SK-N-SH treated with all-trans-retinoic acid at 6 μM for 48 hours (cell line): ENCODE results near the gene IRGQ.
A peak's percentile ranks its signal among the peaks of the same experiment; 100 is the strongest.

Experiments used
- ATAC-seq: fragments of 200-7000 bp; cut with Tn5 transposase; 3 replicates; pipeline ENCODE4 v1.9.1; 2020; ENCODE audit warnings: mild to moderate bottlenecking, moderate library complexity
- ARNTL ChIP-seq: fragments of 450-650 bp; formaldehyde crosslinking; IDR thresholded peaks from 2 replicates; pipeline ENCODE4 v1.5.0; 2020; ENCODE audit warnings: low read depth, mild to moderate bottlenecking, moderate library complexity, borderline replicate concordance
- CSDC2 ChIP-seq: fragments of 250-450 bp; sonication (Bioruptor Pico); IDR thresholded peaks from 2 replicates; pipeline ENCODE4 v1.5.0; 2020; ENCODE audit warnings: mild to moderate bottlenecking, moderate library complexity
- ESRRG ChIP-seq: fragments of 250-450 bp; sonication (Bioruptor Pico); IDR thresholded peaks from 2 replicates; pipeline ENCODE4 v1.6.1; 2021; ENCODE audit warnings: mild to moderate bottlenecking
- GLIS3 ChIP-seq: fragments of 250-450 bp; sonication (Bioruptor Pico); IDR thresholded peaks from 2 replicates; pipeline ENCODE4 v1.5.0; 2020; ENCODE audit warnings: mild to moderate bottlenecking, moderate library complexity
- ISL1 ChIP-seq: fragments of 250-450 bp; sonication (Bioruptor Pico); IDR thresholded peaks from 2 replicates; pipeline ENCODE4 v2.1.2; 2022; ENCODE audit warnings: mild to moderate bottlenecking, moderate library complexity
- RARB ChIP-seq: fragments of 250-450 bp; sonication (Bioruptor Pico); IDR thresholded peaks from 2 replicates; pipeline ENCODE4 v1.8.0; 2021; ENCODE audit warnings: mild to moderate bottlenecking, moderate library complexity
- SNAI2 ChIP-seq: fragments of 250-450 bp; sonication (Bioruptor Pico); IDR thresholded peaks from 2 replicates; pipeline ENCODE4 v1.5.0; 2020; ENCODE audit warnings: mild to moderate bottlenecking, moderate library complexity
- TCF4 ChIP-seq: fragments of 250-450 bp; sonication (Bioruptor Pico); IDR thresholded peaks from 2 replicates; pipeline ENCODE4 v1.8.0; 2021; ENCODE audit warnings: mild to moderate bottlenecking, moderate library complexity, borderline replicate concordance
- TOX ChIP-seq: fragments of 250-450 bp; sonication (Bioruptor Pico); IDR thresholded peaks from 2 replicates; pipeline ENCODE4 v1.8.0; 2021; ENCODE audit warnings: mild to moderate bottlenecking, moderate library complexity, borderline replicate concordance
- ZC3H10 ChIP-seq: fragments of 250-450 bp; sonication (Bioruptor Pico); IDR thresholded peaks from 2 replicates; pipeline ENCODE4 v1.5.1; 2021; ENCODE audit warnings: mild to moderate bottlenecking, moderate library complexity
- ZFP3 ChIP-seq: fragments of 250-450 bp; sonication (Bioruptor Pico); IDR thresholded peaks from 2 replicates; pipeline ENCODE4 v1.5.0; 2020; ENCODE audit warnings: mild to moderate bottlenecking, moderate library complexity
- ZFP30 ChIP-seq: fragments of 450-650 bp; formaldehyde crosslinking; IDR thresholded peaks from 2 replicates; pipeline ENCODE4 v1.5.0; 2022; ENCODE audit warnings: mild to moderate bottlenecking, moderate library complexity
- ZNF565 ChIP-seq: fragments of 450-650 bp; formaldehyde crosslinking; conservative IDR thresholded peaks from 2 replicates; pipeline ENCODE4 v1.5.0; 2020; ENCODE audit warnings: low read depth, mild to moderate bottlenecking, moderate library complexity
- ZNF70 ChIP-seq: fragments of 450-650 bp; formaldehyde crosslinking; IDR thresholded peaks from 2 replicates; pipeline ENCODE4 v1.5.0; 2020; ENCODE audit warnings: mild to moderate bottlenecking, moderate library complexity
- ZNF8 ChIP-seq: fragments of 450-650 bp; formaldehyde crosslinking; IDR thresholded peaks from 2 replicates; pipeline ENCODE4 v1.5.0; 2020; ENCODE audit warnings: mild to moderate bottlenecking, moderate library complexity
- TF ChIP-seq, protein P1 (sequence below): fragments of 250-450 bp; sonication (Bioruptor Pico); IDR thresholded peaks from 2 replicates; pipeline ENCODE4 v1.5.0; 2020; ENCODE audit warnings: mild to moderate bottlenecking, moderate library complexity
- TF ChIP-seq, protein P2 (sequence below): fragments of 250-450 bp; sonication (Bioruptor Pico); IDR thresholded peaks from 2 replicates; pipeline ENCODE4 v1.5.1; 2020; ENCODE audit warnings: low read depth, mild to moderate bottlenecking, moderate library complexity
- TF ChIP-seq, protein P3 (sequence below): fragments of 250-450 bp; sonication (Bioruptor Pico); IDR thresholded peaks from 2 replicates; pipeline ENCODE4 v1.8.0; 2020; ENCODE audit warnings: mild to moderate bottlenecking, moderate library complexity, borderline replicate concordance
- TF ChIP-seq, protein P4 (sequence below): fragments of 250-450 bp; sonication (Bioruptor Pico); IDR thresholded peaks from 2 replicates; pipeline ENCODE4 v1.8.0; 2021; ENCODE audit warnings: low read depth, mild to moderate bottlenecking, moderate library complexity, borderline replicate concordance

The IRGQ gene

DNA sequence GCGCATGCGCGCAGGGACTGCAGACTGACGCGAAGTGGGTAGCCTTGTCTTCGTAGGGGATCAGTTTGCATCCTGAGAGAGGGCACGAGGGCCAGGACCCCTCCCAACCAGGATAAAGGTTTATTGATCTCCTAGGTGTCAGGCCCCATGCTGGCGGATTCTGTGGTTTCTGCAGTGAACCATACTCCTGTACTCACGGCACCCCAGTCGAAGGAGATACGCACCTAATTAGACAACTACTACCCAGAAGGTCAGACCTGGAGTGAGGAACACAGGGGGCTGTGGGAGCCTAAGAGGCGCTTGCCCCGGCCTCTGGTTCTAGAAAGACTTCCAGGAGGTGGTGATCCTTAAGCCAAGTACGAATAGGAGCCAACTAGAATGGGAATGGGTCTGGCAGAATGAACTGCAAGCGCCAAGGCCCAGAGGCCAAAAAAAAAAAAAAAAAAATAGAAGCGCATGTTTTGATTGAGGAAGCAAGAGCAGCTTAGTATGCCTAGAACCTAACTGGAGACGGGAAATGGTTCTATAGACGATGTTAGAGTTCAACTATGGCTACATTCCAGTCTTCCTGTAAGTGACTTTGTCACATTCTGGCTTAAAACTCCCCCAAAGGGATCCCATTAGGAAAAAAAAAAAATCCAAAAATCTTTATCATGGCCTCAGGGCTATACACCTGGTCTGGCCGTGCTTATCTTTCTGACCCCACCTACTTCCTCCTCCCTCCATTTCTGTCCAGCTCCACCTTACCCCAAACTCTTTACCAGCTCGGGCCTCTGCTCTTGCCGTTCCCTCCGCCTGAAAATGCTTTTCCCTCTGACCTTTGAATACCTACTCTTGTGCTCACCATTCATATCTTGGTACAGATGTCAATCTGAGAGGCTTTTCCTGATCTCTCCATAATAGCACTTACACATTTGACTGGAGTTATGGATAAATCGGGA is 24.4 kb upstream of the IRGQ start:
- TF ChIP-seq ISL1 (no peak), ZFP3 (CRISPR knock-in tag) (0 out of 2 replicates have a peak, but pooled peaks have one; percentile 36)
- ATAC-seq: no peak

DNA sequence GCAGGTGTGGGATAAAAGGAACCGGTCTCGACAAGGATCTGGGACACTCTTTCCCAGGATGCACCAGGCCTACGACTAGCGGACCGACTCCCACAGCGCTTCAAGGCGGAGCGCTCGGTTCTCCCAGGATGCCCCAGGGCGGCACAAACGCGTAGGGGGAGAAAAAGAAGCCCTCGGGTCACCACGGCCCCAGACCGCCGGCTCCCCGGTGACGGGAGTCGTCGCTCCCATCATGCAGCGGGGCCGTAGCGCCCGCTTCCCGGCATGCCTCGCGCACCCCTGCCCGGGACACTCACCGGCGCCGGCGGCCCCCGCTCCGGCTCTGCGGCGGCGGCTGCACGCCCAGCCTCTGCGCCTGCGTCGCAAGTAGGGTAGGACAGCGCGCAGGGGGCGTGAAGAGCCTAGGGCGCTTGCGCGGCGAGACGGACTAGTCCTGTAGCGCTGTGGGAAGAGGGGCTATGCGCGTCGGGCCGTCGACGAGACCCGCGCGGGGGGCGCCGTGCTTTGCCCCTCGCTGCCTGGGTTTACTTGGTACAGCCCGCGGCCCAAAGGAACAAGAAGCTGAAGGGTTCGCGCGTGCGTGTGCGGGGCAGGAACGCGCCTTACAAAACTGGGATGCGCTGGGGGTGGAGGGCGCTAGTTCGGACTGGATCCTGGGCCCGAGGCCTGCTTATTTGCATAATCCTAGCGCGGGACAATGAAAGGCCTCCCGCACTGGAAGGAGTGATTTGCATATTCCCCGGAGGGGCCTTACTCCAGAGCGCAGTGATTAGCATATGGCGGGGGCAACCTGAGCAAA is 23.5 kb upstream of the IRGQ start, which contains the start of gene ZNF428:
Gene ZNF428, minus strand, starts transcription at position 368 of the 799 bp plus-strand sequence. CDS start 5,325 bp downstream, outside the sequence.
- peak; percentile 97 for ATAC-seq
- no peak for TF ChIP-seq SNAI2
- TF ChIP-seq, protein P1, sequence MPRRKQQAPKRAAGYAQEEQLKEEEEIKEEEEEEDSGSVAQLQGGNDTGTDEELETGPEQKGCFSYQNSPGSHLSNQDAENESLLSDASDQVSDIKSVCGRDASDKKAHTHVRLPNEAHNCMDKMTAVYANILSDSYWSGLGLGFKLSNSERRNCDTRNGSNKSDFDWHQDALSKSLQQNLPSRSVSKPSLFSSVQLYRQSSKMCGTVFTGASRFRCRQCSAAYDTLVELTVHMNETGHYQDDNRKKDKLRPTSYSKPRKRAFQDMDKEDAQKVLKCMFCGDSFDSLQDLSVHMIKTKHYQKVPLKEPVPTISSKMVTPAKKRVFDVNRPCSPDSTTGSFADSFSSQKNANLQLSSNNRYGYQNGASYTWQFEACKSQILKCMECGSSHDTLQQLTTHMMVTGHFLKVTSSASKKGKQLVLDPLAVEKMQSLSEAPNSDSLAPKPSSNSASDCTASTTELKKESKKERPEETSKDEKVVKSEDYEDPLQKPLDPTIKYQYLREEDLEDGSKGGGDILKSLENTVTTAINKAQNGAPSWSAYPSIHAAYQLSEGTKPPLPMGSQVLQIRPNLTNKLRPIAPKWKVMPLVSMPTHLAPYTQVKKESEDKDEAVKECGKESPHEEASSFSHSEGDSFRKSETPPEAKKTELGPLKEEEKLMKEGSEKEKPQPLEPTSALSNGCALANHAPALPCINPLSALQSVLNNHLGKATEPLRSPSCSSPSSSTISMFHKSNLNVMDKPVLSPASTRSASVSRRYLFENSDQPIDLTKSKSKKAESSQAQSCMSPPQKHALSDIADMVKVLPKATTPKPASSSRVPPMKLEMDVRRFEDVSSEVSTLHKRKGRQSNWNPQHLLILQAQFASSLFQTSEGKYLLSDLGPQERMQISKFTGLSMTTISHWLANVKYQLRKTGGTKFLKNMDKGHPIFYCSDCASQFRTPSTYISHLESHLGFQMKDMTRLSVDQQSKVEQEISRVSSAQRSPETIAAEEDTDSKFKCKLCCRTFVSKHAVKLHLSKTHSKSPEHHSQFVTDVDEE (CRISPR knock-in tag): 0 out of 2 replicates have a peak, but pooled peaks have one; percentile 21
- TF ChIP-seq, protein P2, sequence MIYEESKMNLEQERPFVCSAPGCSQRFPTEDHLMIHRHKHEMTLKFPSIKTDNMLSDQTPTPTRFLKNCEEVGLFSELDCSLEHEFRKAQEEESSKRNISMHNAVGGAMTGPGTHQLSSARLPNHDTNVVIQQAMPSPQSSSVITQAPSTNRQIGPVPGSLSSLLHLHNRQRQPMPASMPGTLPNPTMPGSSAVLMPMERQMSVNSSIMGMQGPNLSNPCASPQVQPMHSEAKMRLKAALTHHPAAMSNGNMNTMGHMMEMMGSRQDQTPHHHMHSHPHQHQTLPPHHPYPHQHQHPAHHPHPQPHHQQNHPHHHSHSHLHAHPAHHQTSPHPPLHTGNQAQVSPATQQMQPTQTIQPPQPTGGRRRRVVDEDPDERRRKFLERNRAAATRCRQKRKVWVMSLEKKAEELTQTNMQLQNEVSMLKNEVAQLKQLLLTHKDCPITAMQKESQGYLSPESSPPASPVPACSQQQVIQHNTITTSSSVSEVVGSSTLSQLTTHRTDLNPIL: no peak
- TF ChIP-seq, protein P3, sequence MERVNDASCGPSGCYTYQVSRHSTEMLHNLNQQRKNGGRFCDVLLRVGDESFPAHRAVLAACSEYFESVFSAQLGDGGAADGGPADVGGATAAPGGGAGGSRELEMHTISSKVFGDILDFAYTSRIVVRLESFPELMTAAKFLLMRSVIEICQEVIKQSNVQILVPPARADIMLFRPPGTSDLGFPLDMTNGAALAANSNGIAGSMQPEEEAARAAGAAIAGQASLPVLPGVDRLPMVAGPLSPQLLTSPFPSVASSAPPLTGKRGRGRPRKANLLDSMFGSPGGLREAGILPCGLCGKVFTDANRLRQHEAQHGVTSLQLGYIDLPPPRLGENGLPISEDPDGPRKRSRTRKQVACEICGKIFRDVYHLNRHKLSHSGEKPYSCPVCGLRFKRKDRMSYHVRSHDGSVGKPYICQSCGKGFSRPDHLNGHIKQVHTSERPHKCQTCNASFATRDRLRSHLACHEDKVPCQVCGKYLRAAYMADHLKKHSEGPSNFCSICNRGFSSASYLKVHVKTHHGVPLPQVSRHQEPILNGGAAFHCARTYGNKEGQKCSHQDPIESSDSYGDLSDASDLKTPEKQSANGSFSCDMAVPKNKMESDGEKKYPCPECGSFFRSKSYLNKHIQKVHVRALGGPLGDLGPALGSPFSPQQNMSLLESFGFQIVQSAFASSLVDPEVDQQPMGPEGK (CRISPR knock-in tag): peak; percentile 25; the same call in 1 of the 2 replicates

DNA sequence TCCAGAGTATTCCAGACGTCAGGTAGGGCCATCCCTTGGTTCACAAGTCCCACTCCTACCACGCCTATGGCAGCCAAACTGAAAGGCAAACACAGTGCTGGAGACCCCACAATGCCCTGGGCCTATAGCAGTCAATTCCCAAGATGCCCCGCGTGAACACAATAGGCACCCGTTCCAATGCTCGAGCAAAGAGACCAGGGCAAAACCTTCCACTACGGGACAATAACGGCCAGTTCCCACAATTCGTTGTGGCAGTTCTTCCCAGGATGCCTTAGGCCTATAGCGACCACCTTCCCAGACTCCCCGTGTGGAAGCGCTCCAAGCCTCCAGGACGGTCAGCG is 23.0 kb upstream of the IRGQ start:
- TF ChIP-seq ZFP3 (CRISPR knock-in tag) (0 out of 2 replicates have a peak, but pooled peaks have one; percentile 34), ARNTL (CRISPR knock-in tag) (peak; percentile 19; the same call in 1 of the 2 replicates), ZNF565 (CRISPR knock-in tag) (no peak)
- peak; percentile 61 for ATAC-seq

DNA sequence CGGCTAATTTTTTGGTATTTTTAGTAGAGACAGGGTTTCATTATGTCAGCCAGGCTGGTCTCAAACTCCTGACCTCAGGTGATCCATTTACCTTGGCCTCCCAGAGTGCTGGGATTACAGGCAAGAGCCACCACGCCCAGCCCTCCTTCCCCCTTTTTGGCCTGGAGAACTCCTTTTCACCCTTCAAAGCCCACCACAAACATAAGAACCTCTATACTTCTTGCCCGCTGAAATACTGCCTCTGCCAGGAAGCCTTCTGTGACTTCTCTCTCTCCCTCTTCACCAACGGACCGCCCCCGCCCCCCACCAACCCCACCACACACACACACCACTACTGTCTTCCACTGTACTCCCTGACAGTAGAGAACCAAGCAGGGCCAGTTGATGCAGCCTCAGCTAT is 21.0 kb upstream of the IRGQ start:
- ATAC-seq: no peak
- no peak for TF ChIP-seq SNAI2
- no peak for TF ChIP-seq CSDC2
- TF ChIP-seq ZFP30: no peak
- no peak for TF ChIP-seq ZNF70 (CRISPR knock-in tag)
- TF ChIP-seq, protein P1 (CRISPR knock-in tag): no peak
- TF ChIP-seq ZC3H10 (CRISPR knock-in tag): no peak
- TF ChIP-seq, protein P3 (CRISPR knock-in tag): no peak
- TF ChIP-seq TOX (CRISPR knock-in tag): no peak
- TF ChIP-seq TCF4 (CRISPR knock-in tag): no peak
- TF ChIP-seq, protein P2: no peak
- TF ChIP-seq, protein P4, sequence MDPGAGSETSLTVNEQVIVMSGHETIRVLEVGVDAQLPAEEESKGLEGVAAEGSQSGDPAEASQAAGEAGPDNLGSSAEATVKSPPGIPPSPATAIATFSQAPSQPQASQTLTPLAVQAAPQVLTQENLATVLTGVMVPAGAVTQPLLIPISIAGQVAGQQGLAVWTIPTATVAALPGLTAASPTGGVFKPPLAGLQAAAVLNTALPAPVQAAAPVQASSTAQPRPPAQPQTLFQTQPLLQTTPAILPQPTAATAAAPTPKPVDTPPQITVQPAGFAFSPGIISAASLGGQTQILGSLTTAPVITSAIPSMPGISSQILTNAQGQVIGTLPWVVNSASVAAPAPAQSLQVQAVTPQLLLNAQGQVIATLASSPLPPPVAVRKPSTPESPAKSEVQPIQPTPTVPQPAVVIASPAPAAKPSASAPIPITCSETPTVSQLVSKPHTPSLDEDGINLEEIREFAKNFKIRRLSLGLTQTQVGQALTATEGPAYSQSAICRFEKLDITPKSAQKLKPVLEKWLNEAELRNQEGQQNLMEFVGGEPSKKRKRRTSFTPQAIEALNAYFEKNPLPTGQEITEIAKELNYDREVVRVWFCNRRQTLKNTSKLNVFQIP: no peak
- no peak for TF ChIP-seq GLIS3 (CRISPR knock-in tag)
- no peak for TF ChIP-seq ESRRG (CRISPR knock-in tag)
- no peak for TF ChIP-seq ZNF8 (CRISPR knock-in tag)
- no peak for TF ChIP-seq RARB
- TF ChIP-seq, all 23 proteins: peak for 0
